K562 (cell line): ENCODE measurements around the gene CENPI. TPM values are rescaled to one million over a fixed set of nuclear protein-coding genes. Genes with fewer than 3 reads are reported as not detected.
"Not testable (repeated sequence)": the region's sequence is repeated elsewhere in the genome, so short reads cannot be mapped to it uniquely, and the experiment has no call there.

Experiments
- ATAC-seq: fragments of 200-7000 bp; cut with Tn5 transposase; 3 replicates; pipeline ENCODE4 v1.9.1; 2020; ENCODE audit warnings: moderate library complexity
- BruUV-seq: library from RNA; stranded (reverse); fragments of 400-500 nt; replicated peaks from 2 replicates; lab custom pipeline; 2021; lab: Mats Ljungman, UMichigan
- CTCF ChIA-PET: fragments of 300-600 bp; formaldehyde crosslinking; extraction: SDS; loops from one replicate; lab custom pipeline; 2021; ENCODE audit warnings: low intra/inter-chr PET ratio; lab: Yijun Ruan, JAX
- POLR2A ChIA-PET: fragments of 300-600, 350-650 bp; sonication (Branson Sonifier 250); formaldehyde crosslinking; extraction: SDS; loops from one replicate; lab custom pipeline; 2021; ENCODE audit warnings: antibody characterized with exemption, inconsistent platforms; lab: Yijun Ruan, JAX
- DNase-seq, 4 experiments: peaks; one replicate each; pipeline versions ENCODE4 v3.0.0 to v3.0.0-alpha.2; 2011 to 2018; ENCODE audit warnings: low spot score in 3 of 4, mixed read lengths in 3 of 4; ENCODE audit errors: extremely low read depth in 1 of 4
- FAIRE-seq: peaks from 2 replicates; lab custom pipeline; 2011; peaks lifted over from hg19 to GRCh38; lab: Jason Lieb, UNC
- H2AFZ ChIP-seq: 2 replicates; pipeline ENCODE4 v1.6.0; 2011; ENCODE audit warnings: low read depth, low read length, control low read depth, inconsistent platforms
- H3K27ac ChIP-seq: fragments of 200-600 bp; 3 replicates; pipeline ENCODE4 v1.8.0; 2011; ENCODE audit warnings: low read depth, mild to moderate bottlenecking, control low read depth, inconsistent platforms, low read length, moderate library complexity, mixed read lengths; ENCODE audit errors: extremely low read depth
- H3K27me3 ChIP-seq, 2 experiments: fragments of 300-600 bp in 1 of 2; 2 replicates in 1 of 2; 3 replicates in 1 of 2; pipeline versions ENCODE4 v1.6.0 to v1.8.0; 2011; ENCODE audit warnings: inconsistent platforms in 2 of 2, low read length in 2 of 2, mild to moderate bottlenecking in 1 of 2, mixed read lengths in 1 of 2, moderate library complexity in 1 of 2; ENCODE audit not compliant: control insufficient read depth in 2 of 2, insufficient read depth in 2 of 2
- H3K36me3 ChIP-seq: fragments of 300-600 bp; 3 replicates; pipeline ENCODE4 v1.8.0; 2011; ENCODE audit warnings: mild to moderate bottlenecking, low read length, inconsistent platforms; ENCODE audit not compliant: control insufficient read depth, insufficient read depth
- H3K4me1 ChIP-seq, 2 experiments: fragments of 200-600 bp in 1 of 2; replicated peaks in 1 of 2; 2 replicates in 1 of 2; 3 replicates in 1 of 2; pipeline versions ENCODE4 v1.5.1 to v1.8.0; 2011; ENCODE audit warnings: inconsistent platforms in 2 of 2, low read length in 2 of 2, mild to moderate bottlenecking in 1 of 2, mixed read lengths in 1 of 2, moderate library complexity in 1 of 2; ENCODE audit not compliant: control insufficient read depth in 2 of 2, insufficient read depth in 2 of 2
- H3K4me2 ChIP-seq: 2 replicates; pipeline ENCODE4 v1.6.1; 2011; ENCODE audit warnings: low read length, control low read depth, inconsistent platforms, mixed read lengths; ENCODE audit not compliant: insufficient read depth
- H3K4me3 ChIP-seq: fragments of 200-600 bp; sonication (generic), shearing (Covaris generic); 2 replicates; pipeline ENCODE4 v1.5.1; 2016; ENCODE audit warnings: control low read depth, inconsistent platforms
- H3K79me2 ChIP-seq: fragments of 200-600 bp; 3 replicates; pipeline ENCODE4 v1.8.0; 2011; ENCODE audit warnings: low read length, inconsistent platforms; ENCODE audit not compliant: control insufficient read depth, insufficient read depth
- H3K9ac ChIP-seq, 2 experiments: 2 replicates each; pipeline versions ENCODE4 v1.6.0 to v1.6.1; 2011; ENCODE audit warnings: low read depth in 2 of 2, low read length in 2 of 2, control low read depth in 1 of 2, inconsistent platforms in 1 of 2, mild to moderate bottlenecking in 1 of 2, mixed read lengths in 1 of 2; ENCODE audit not compliant: insufficient read depth in 1 of 2
- H3K9me1 ChIP-seq: one replicate; pipeline ENCODE4 v1.6.0; 2011; ENCODE audit warnings: inconsistent platforms, mild to moderate bottlenecking, low read length, moderate library complexity; ENCODE audit not compliant: control insufficient read depth, insufficient read depth
- H3K9me3 ChIP-seq: replicated peaks from 2 replicates; pipeline ENCODE4 v1.5.1; 2011; ENCODE audit warnings: low read depth, low read length, inconsistent platforms; ENCODE audit not compliant: control insufficient read depth, insufficient read depth
- H4K20me1 ChIP-seq: replicated peaks from 2 replicates; pipeline ENCODE4 v1.6.1; 2011; ENCODE audit warnings: low read length, inconsistent platforms, mixed read lengths; ENCODE audit not compliant: control insufficient read depth, insufficient read depth
- FUS ChIP-seq: fragments of 200-400 bp; formaldehyde crosslinking; optimal IDR thresholded peaks from 2 replicates; pipeline ENCODE3; 2017; ENCODE audit warnings: low read depth, low read length
- NCOA1 ChIP-seq: fragments of 450-650 bp; IDR thresholded peaks from 2 replicates; pipeline ENCODE4 v1.6.1; 2016; ENCODE audit warnings: low read depth
- NEUROD1 ChIP-seq: fragments of 150-350 bp; IDR thresholded peaks from 2 replicates; pipeline ENCODE4 v1.6.1; 2014; ENCODE audit warnings: borderline replicate concordance, low read length, low read depth; ENCODE audit not compliant: partially characterized antibody
- POLR2G ChIP-seq: fragments of 200-400 bp; formaldehyde crosslinking; IDR thresholded peaks from 2 replicates; pipeline ENCODE4 v1.6.1; 2017; ENCODE audit warnings: low read depth, mild to moderate bottlenecking, antibody characterized with exemption, low read length, moderate library complexity
- PTBP1 ChIP-seq: fragments of 200-400 bp; formaldehyde crosslinking; IDR thresholded peaks from 2 replicates; pipeline ENCODE4 v1.6.1; 2017; ENCODE audit warnings: low read depth, low read length
- ZNF197 ChIP-seq: fragments of 200-800 bp; sonication (Bioruptor generic); IDR thresholded peaks from 2 replicates; pipeline ENCODE4 v1.6.1; 2016; ENCODE audit warnings: low read depth, missing genetic modification characterization, missing compliant biosample characterization
- ZNF609 ChIP-seq: sonication (generic); formaldehyde crosslinking; IDR thresholded peaks from 2 replicates; pipeline ENCODE4 v1.8.1; 2023; ENCODE audit warnings: missing genetic modification reagents, mild to moderate bottlenecking, borderline replicate concordance
- WGBS: fragments of 100-300 bp; shearing (Covaris generic); methylation state at CpG from one replicate; pipeline ENCODE4 v1.1.6; 2016; ENCODE audit warnings: low coverage, mixed read lengths; ENCODE audit not compliant: insufficient coverage; ENCODE audit errors: missing lambda C conversion rate; 5-methylcytosine and 5-hydroxymethylcytosine counted together
- in situ Hi-C: fragments of 300-500 bp; cut with MboI; formaldehyde crosslinking; loops from 4 replicates; pipeline ENCODE4 v1.15.0; 2018; ENCODE audit warnings: inconsistent platforms, mixed read lengths
- intact Hi-C: fragments of 100-400 bp; cut with micrococcal nuclease; formaldehyde crosslinking; loops from 2 replicates; pipeline ENCODE4 v1.14.2; 2022
- polyA plus RNA-seq, 8 experiments: library from polyadenylated mRNA; depleted of rRNA in 4 of 8; stranded (reverse) in 5 of 8; unstranded in 3 of 8; fragments of >200 nt; fragmentation: Nextera tagmentation in 2 of 8; fragmentation: Illumina TruSeq in 1 of 8; extraction: Ambion mirVana in 2 of 8; extraction: Trizol in 1 of 8; gene quantifications; 2 replicates each; pipeline versions ENCODE4 v1.2.1 to v1.2.3, GENCODE V29; 2011 to 2014; ENCODE audit warnings: inconsistent platforms in 1 of 8, missing spikeins in 1 of 8
- total RNA-seq, 7 experiments: library from RNA; depleted of rRNA in 6 of 7; stranded (reverse); fragments of >200 nt in 6 of 7; fragmentation: Illumina TruSeq in 2 of 7; extraction: Trizol in 2 of 7; gene quantifications; 2 replicates each; pipeline versions ENCODE4 v1.2.1 to v1.2.3, GENCODE V29; 2011 to 2021; ENCODE audit warnings: low replicate concordance in 1 of 7

The CENPI gene
- total and polyA plus RNA-seq, 9 of the 15 experiments (the other 6 are each of a cell fraction or from before 2014, with no cell fraction given): 6.6 to 23.5 (median 14.9) TPM

DNA sequence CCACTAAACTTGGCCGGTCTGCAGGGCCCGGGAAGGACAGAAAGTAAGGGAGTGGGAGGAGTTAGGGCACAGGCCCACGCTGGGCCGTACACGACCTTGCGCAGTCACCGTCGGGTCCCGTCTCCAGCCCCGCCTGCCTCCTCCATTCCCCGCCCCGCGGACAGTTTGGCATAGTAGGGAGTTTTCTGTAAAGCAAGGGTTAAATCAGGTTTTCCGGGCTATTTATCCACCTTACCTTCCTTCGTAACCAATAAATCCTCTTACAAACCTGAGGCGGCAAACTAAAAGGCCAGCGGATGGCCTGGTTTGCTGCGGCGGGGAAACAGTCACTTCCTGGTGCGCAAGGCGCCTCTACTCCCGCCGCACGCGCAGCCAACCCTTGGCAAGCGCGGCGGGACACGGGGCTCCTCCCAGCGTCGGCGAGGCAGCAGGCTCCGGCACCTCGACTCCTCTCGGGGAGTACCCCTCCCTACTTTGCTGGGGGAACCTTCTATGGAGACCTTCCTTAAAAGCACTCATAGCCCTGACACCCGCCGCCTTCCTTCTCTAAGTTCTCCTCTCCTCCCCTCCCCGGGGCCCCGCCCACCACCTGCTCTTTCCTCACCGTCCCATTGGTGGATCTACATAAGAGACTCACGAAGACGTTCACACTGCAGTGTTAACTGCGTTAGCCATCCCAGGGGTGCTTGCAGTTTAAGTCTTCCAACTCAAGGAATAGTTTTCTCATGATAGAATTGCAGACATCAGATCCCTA is 46.3 kb upstream of the CENPI start, which contains the start of gene TRMT2B (continued):
- TF ChIP-seq ZNF609: no peak
- TF ChIP-seq POLR2G: peak; percentile 87
- no peak for TF ChIP-seq PTBP1
- no peak for TF ChIP-seq FUS
- no peak for TF ChIP-seq NEUROD1
- no peak for TF ChIP-seq ZNF197 (CRISPR knock-in tag)
- no peak for TF ChIP-seq NCOA1

DNA sequence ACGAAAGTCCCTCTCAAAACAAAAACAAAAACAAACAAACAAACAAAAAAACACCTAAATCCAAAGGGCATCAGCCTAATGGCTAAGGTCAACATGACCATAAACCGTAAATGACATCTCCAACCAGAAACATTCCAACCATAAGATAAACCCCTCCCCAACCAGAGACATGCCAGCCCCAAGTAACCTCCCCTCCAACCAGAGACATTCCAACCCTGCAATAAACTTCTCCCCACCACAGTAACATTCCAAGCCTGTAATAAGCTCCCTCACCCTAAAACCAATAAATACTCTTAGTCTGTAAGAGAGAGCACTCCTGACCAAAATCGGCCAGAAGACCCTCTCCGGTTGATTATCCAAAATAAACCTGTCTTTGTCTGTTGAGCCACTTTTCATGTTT is 41.5 kb upstream of the CENPI start:
- ATAC-seq, FAIRE-seq, H3K9me1 ChIP-seq, in situ Hi-C loops, POLR2A ChIA-PET, H3K4me2 ChIP-seq, DNase-seq, H3K4me1 ChIP-seq, H3K36me3 ChIP-seq, H3K79me2 ChIP-seq, H3K4me3 ChIP-seq, CTCF ChIA-PET, H4K20me1 ChIP-seq, H3K9ac ChIP-seq, H3K9me3 ChIP-seq, H3K27ac ChIP-seq, BruUV-seq, intact Hi-C loops, H3K27me3 ChIP-seq, H2AFZ ChIP-seq: not testable (repeated sequence)
- 55% methylated on average over 3 of the region's 4 CpGs for WGBS
